Common myeloid progenitor, CD34-positive (primary cell): Measurements from ENCODE around the gene SLC5A9. TPM values are rescaled to one million over a fixed set of nuclear protein-coding genes. Genes with fewer than 3 reads are reported as not detected.

ENCODE experiments used
- CTCF ChIA-PET: fragments of 350-600 bp; sonication (Branson Sonifier 250); formaldehyde crosslinking; loops from one replicate; lab custom pipeline; 2021; ENCODE audit warnings: antibody characterized with exemption; lab: Charles Lee
- POLR2A ChIA-PET: fragments of 350-600 bp; sonication (Branson Sonifier 250); formaldehyde crosslinking; loops from one replicate; lab custom pipeline; 2021; ENCODE audit warnings: antibody characterized with exemption; lab: Charles Lee
- DNase-seq, 3 donors: peaks; one replicate each; pipeline versions ENCODE4 v3.0.0 to v3.0.0-alpha.2; 2013
- H3K27ac ChIP-seq, 2 experiments: 1 replicate in 1 of 2; 2 replicates in 1 of 2; pipeline ENCODE4 v1.7.0; 2013; ENCODE audit warnings: inconsistent platforms in 2 of 2, low read length in 2 of 2, mild to moderate bottlenecking in 2 of 2, low read depth in 1 of 2, moderate library complexity in 1 of 2; ENCODE audit not compliant: severe bottlenecking in 2 of 2, insufficient read depth in 1 of 2, poor library complexity in 1 of 2
- H3K27me3 ChIP-seq, 5 experiments: replicated peaks in 2 of 5; 1 replicate in 3 of 5; 2 replicates in 2 of 5; pipeline versions ENCODE4 v1.6.1 to v1.7.0; 2013; ENCODE audit warnings: low read length in 4 of 5, mild to moderate bottlenecking in 2 of 5, moderate library complexity in 2 of 5, inconsistent platforms in 1 of 5; ENCODE audit not compliant: insufficient read depth in 5 of 5, control insufficient read depth in 4 of 5
- H3K36me3 ChIP-seq, 4 experiments: 1 replicate in 2 of 4; 2 replicates in 2 of 4; pipeline versions ENCODE4 v1.6.1 to v1.7.0; 2013; ENCODE audit warnings: low read length in 3 of 4, control low read depth in 1 of 4, mild to moderate bottlenecking in 1 of 4; ENCODE audit not compliant: control insufficient read depth in 4 of 4, insufficient read depth in 4 of 4
- H3K4me1 ChIP-seq, 4 experiments: 1 replicate in 3 of 4; 2 replicates in 1 of 4; pipeline versions ENCODE4 v1.6.1 to v1.7.1; 2013; ENCODE audit warnings: low read length in 3 of 4, mild to moderate bottlenecking in 3 of 4, control low read depth in 1 of 4, inconsistent platforms in 1 of 4, moderate library complexity in 1 of 4; ENCODE audit not compliant: control insufficient read depth in 4 of 4, insufficient read depth in 4 of 4; ENCODE audit errors: control extremely low read depth in 1 of 4
- H3K4me3 ChIP-seq, 7 experiments: 1 replicate in 4 of 7; 2 replicates in 3 of 7; pipeline versions ENCODE4 v1.5.1 to v1.7.0; 2013; ENCODE audit warnings: mild to moderate bottlenecking in 7 of 7, low read length in 6 of 7, moderate library complexity in 6 of 7, inconsistent platforms in 2 of 7, low read depth in 2 of 7, control low read depth in 1 of 7; ENCODE audit not compliant: insufficient read depth in 4 of 7, control insufficient read depth in 1 of 7; ENCODE audit errors: extremely low read depth in 1 of 7
- H3K9me3 ChIP-seq, 5 experiments: 1 replicate in 4 of 5; 2 replicates in 1 of 5; pipeline versions ENCODE4 v1.6.1 to v1.7.1; 2013; ENCODE audit warnings: low read length in 4 of 5, mild to moderate bottlenecking in 2 of 5, inconsistent platforms in 1 of 5, low read depth in 1 of 5, moderate library complexity in 1 of 5; ENCODE audit not compliant: control insufficient read depth in 4 of 5, insufficient read depth in 2 of 5; ENCODE audit errors: control extremely low read depth in 1 of 5
- WGBS: methylation state at CpG from one replicate; pipeline ENCODE4 v1.1.5; 2013; ENCODE audit not compliant: insufficient coverage; 5-methylcytosine and 5-hydroxymethylcytosine counted together
- polyA plus RNA-seq: library from polyadenylated mRNA; unstranded; fragments of 120-200 nt; gene quantifications from one replicate; pipeline ENCODE4 v1.2.1, GENCODE V29; 2013

The SLC5A9 gene
- polyA plus RNA-seq = 0.42 TPM

- Histone ChIP-seq H3K9me3 (no peaks in the 10 kb centered on the region), H3K36me3 (no peaks in the 10 kb centered on the region), H3K4me3 (no peak within 1 kb of the TSS), H3K4me1 (peaks cover 0 to 14% (median 9%) of the 10 kb centered on the region in 4 experiments), H3K27ac (no peak within 1 kb of the TSS), H3K27me3 (peaks cover 0 to 2% (median 0%) of the 10 kb centered on the region in 5 experiments)
- 84% methylated on average over 7 of the region's 8 CpGs for WGBS
- CTCF ChIA-PET = interaction anchor here (1.3 kb wide), 1 partner anchor 17 kb away, joined by 4 read pairs; no protein-coding TSS in a partner anchor
- POLR2A ChIA-PET = no interaction called here
- DNase-seq = no peak
These were observed at the start of gene SLC5A9 for GRCh38 chr1:48222501-48223242. SLC5A9 (plus strand) TSS chr1:48222716; CDS start chr1:48222737, 21 bp downstream.

GRCh38 chr1:48175116-48175515, 47.4 kb upstream of the SLC5A9 start:
- POLR2A ChIA-PET = no interaction called here
- Histone ChIP-seq H3K36me3 (no peaks in the 10 kb centered on the region), H3K9me3 (no peaks in the 10 kb centered on the region), H3K4me1 (peaks cover 0 to 16% (median 4%) of the 10 kb centered on the region in 4 experiments), H3K4me3 (no peak overlapping the region), H3K27me3 (peaks cover 0 to 1% (median 0%) of the 10 kb centered on the region in 5 experiments), H3K27ac (no peak overlapping the region)
- CTCF ChIA-PET = interaction anchor here (1.5 to 1.8 kb wide), 2 partner anchors 26 to 28 kb away, joined by 4 to 5 read pairs; no protein-coding TSS in a partner anchor
- DNase-seq = no peak

DNA sequence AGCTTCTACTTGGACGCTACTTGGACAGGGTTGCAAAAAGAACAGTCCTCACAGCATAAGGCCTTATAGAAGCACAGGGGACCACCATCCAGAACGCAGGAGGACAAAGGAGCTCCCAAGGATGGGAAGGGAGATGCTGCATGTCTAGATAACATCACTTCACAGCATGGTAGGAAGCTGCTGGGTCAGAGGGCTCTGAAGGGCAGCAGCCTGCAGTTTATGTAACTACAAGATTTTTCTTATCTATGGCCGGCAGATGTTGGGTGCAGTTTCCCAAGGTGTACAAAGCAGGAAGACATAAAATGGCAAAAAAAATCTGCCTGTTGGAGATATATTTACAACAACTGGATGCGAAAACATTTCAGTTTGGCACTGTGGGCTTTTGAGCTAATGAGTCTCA, 45.3 kb upstream of the SLC5A9 start:
- peaks cover 0 to 16% (median 4%) of the 10 kb centered on the region in 4 experiments for H3K4me1 ChIP-seq
- 10% methylated on average over 3 of the region's 4 CpGs for WGBS
- no peak overlapping the region for H3K27ac ChIP-seq
- peak overlapping the region in 1 of 7 experiments; percentile 18 for H3K4me3 ChIP-seq
- ChIA-PET POLR2A (interaction anchor here (1.1 kb wide), 1 partner anchor 25 kb away, joined by 3 read pairs; no protein-coding TSS in a partner anchor), CTCF (interaction anchor here (1.3 to 1.9 kb wide), 3 partner anchors 19 to 25 kb away, joined by 5 to 6 read pairs (median 6); no protein-coding TSS in a partner anchor)
- peak; percentile 80 to 93 (median 86) for DNase-seq
- H3K36me3 ChIP-seq = no peaks in the 10 kb centered on the region
- H3K9me3 ChIP-seq = no peaks in the 10 kb centered on the region
- peaks cover 0 to 1% (median 0%) of the 10 kb centered on the region in 5 experiments for H3K27me3 ChIP-seq

- no peak overlapping the region for H3K27ac ChIP-seq
- CTCF ChIA-PET = interaction anchor here (1.4 kb wide), 1 partner anchor 24 kb away, joined by 4 read pairs; no protein-coding TSS in a partner anchor
- POLR2A ChIA-PET = no interaction called here
- H3K4me1 ChIP-seq = peaks cover 0 to 12% (median 4%) of the 10 kb centered on the region in 4 experiments
- no peak overlapping the region for H3K4me3 ChIP-seq
- no peak for DNase-seq
- peaks cover 0 to 1% (median 0%) of the 10 kb centered on the region in 5 experiments for H3K27me3 ChIP-seq
- H3K36me3 ChIP-seq = no peaks in the 10 kb centered on the region
- peaks cover 0 to 3% (median 0%) of the 10 kb centered on the region in 5 experiments for H3K9me3 ChIP-seq
- WGBS = 94% methylated on average over 4 of the region's 5 CpGs
These were observed 40.7 kb upstream of the SLC5A9 start for GRCh38 chr1:48181669-48182367.

DNA sequence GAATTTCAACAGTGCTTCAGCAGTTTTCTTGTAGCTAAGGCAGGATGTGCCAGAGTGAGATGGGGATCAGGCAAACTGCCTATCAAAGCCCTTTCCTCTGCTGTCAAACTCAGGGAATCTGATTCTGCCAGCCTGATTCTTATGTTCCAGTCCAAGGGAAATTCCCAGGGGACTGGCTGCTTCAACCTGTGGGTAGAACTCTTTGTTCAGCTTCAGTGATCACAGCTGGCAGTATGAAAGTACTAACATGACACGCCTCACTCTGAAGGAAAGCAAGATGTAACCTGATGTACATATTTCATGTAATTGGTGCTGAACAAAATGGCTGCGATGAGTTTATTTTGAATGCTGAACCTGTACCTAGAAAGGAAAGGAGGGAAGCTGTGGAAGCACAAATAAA, 40.1 kb upstream of the SLC5A9 start:
- H3K27me3 ChIP-seq = peaks cover 0 to 1% (median 0%) of the 10 kb centered on the region in 5 experiments
- ChIA-PET POLR2A (no interaction called here), CTCF (no interaction called here)
- DNase-seq = no peak
- H3K4me3 ChIP-seq = no peak overlapping the region
- peaks cover 0 to 7% (median 3%) of the 10 kb centered on the region in 5 experiments for H3K9me3 ChIP-seq
- no peak overlapping the region for H3K27ac ChIP-seq
- 95% methylated on average over 2 of the region's 2 CpGs for WGBS
- H3K4me1 ChIP-seq = peaks cover 0 to 6% (median under 1%) of the 10 kb centered on the region in 4 experiments
- no peaks in the 10 kb centered on the region for H3K36me3 ChIP-seq

DNA sequence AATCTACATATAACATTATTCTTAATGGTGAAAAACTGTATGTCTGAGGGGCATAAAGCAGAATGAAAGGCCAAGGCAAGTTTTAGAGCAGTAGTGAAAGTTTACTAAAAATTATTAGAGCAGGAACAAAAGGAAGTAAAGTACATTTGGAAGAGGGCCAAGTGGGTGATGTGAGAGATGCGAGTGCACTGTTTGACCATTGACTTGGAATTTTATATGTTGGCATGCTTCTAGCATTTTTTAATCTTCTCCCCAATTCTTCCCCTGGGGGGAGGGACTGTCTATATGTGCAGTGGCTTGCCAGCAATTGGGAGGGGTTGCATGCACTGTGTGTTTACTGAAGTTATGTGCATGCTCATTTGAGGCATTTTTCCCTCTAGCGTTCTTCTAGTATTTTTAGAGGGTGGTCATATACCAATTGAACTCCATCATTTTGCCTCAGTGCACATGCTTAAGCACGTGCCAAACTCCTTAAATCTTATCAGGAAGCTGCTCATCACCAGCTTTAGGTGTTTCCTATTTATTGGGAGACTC, 36.1 kb upstream of the SLC5A9 start:
- ChIA-PET POLR2A (no interaction called here), CTCF (interaction anchor here (2.4 kb wide), 1 partner anchor 15 kb away, joined by 4 read pairs; no protein-coding TSS in a partner anchor)
- no peaks in the 10 kb centered on the region for H3K27me3 ChIP-seq

More for the DNA sequence above, 36.1 kb upstream of the SLC5A9 start:
- H3K36me3 ChIP-seq = no peaks in the 10 kb centered on the region
- H3K9me3 ChIP-seq = peaks cover 4 to 22% (median 15%) of the 10 kb centered on the region in 5 experiments
- H3K27ac ChIP-seq = no peak overlapping the region
- no peaks in the 10 kb centered on the region for H3K4me1 ChIP-seq
- H3K4me3 ChIP-seq = no peak overlapping the region
- DNase-seq = no peak
- WGBS = 90% methylated on average over 2 of the region's 3 CpGs
